ENCODE measurements around the gene GOLGA6L10.

GOLGA6L10 gene

DNA sequence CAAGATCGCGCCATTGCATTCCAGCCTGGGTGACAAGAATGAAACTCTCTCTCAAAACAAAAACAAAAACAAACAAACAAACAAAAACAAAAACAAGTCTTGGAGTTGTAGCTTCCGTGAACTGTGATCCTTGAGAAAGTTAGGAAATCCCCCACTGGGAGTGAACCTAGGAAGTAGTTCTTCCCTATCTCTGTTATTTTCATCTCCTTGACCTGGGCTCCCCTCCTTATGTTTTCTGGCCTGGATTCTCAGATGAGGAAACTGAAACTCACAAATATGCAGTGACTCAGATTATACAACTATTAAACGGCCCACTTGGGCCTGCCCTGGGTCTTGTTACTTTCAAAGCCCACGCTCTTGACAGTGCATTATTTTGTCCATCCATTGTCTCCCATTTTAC lies 57.0 kb downstream of the GOLGA6L10 start:
- Mint-ChIP-seq H3K9me3 (peaks cover 0 to 2% of the 10 kb centered on the region in 2 donors), H3K4me1 (ENCODE audit: low read depth in 2 of 2) (peaks cover 4 to 6% of the 10 kb centered on the region in 2 donors), H3K27me3 (no peaks in the 10 kb centered on the region), H3K4me3 (no peak overlapping the region), H3K27ac (peak overlapping the region in 1 of 2 donors; percentile 36), H3K36me3 (ENCODE audit: insufficient read depth) (peaks cover 3% of the 10 kb centered on the region)
- ATAC-seq (replicated peaks) = no peak
- DNase-seq = no peak
